H1 (cell line): ENCODE data around the gene BOK. TPM values are rescaled to one million over a fixed set of nuclear protein-coding genes. Genes with fewer than 3 reads are reported as not detected.

Source experiments
- CTCF ChIA-PET: fragments of 300-600 bp; sonication (Branson Sonifier 250); formaldehyde crosslinking; loops from one replicate; lab custom pipeline; 2021; ENCODE audit not compliant: partially characterized antibody; lab: Charles Lee
- POLR2A ChIA-PET: fragments of 300-600 bp; sonication (Branson Sonifier 250); formaldehyde crosslinking; loops from one replicate; lab custom pipeline; 2021; ENCODE audit warnings: inconsistent platforms; ENCODE audit not compliant: partially characterized antibody; lab: Charles Lee
- DNase-seq, 2 experiments: peaks; one replicate each; pipeline versions ENCODE4 v3.0.0 to v3.0.0-alpha.2; 2010 to 2022; ENCODE audit warnings: low spot score in 2 of 2, low read depth in 1 of 2, mixed read lengths in 1 of 2
- FAIRE-seq: peaks from 2 replicates; lab custom pipeline; 2011; peaks lifted over from hg19 to GRCh38; lab: Jason Lieb, UNC
- H2AFZ ChIP-seq: 2 replicates; pipeline ENCODE4 v1.8.1; 2012; ENCODE audit warnings: low read length, inconsistent platforms
- H2AK5ac ChIP-seq: 2 replicates; pipeline ENCODE4 v1.6.1; 2013; ENCODE audit warnings: low read depth, low read length
- H2BK120ac ChIP-seq: replicated peaks from 2 replicates; pipeline ENCODE3; 2013; ENCODE audit warnings: low read depth, low read length, inconsistent platforms
- H2BK12ac ChIP-seq: 2 replicates; pipeline ENCODE4 v1.6.1; 2013; ENCODE audit warnings: low read depth, low read length
- H2BK15ac ChIP-seq: 2 replicates; pipeline ENCODE4 v1.6.1; 2013; ENCODE audit warnings: low read length
- H2BK20ac ChIP-seq: 2 replicates; pipeline ENCODE4 v1.6.1; 2013; ENCODE audit warnings: low read length
- H2BK5ac ChIP-seq: 2 replicates; pipeline ENCODE4 v1.6.1; 2013; ENCODE audit warnings: low read depth, low read length
- H3K14ac ChIP-seq: 2 replicates; pipeline ENCODE4 v1.6.1; 2013; ENCODE audit warnings: inconsistent platforms; ENCODE audit not compliant: insufficient read length
- H3K18ac ChIP-seq: 2 replicates; pipeline ENCODE4 v1.6.1; 2013; ENCODE audit warnings: low read length; ENCODE audit errors: extremely low read depth
- H3K23ac ChIP-seq: 2 replicates; pipeline ENCODE4 v1.6.1; 2013; ENCODE audit warnings: inconsistent platforms; ENCODE audit not compliant: insufficient read length
- H3K23me2 ChIP-seq: 2 replicates; pipeline ENCODE4 v1.6.1; 2013; ENCODE audit warnings: low read depth, low read length
- H3K27ac ChIP-seq: 2 replicates; pipeline ENCODE4 v1.6.1; 2011; ENCODE audit warnings: low read depth, low read length, inconsistent platforms
- H3K27me3 ChIP-seq, 4 experiments: replicated peaks in 1 of 4; 1 replicate in 1 of 4; 2 replicates in 3 of 4; pipeline versions ENCODE4 v1.6.1 to v1.8.1; 2011 to 2013; ENCODE audit warnings: low read length in 3 of 4, mild to moderate bottlenecking in 3 of 4, inconsistent platforms in 2 of 4, mixed read lengths in 2 of 4, moderate library complexity in 1 of 4; ENCODE audit not compliant: control insufficient read depth in 3 of 4, insufficient read depth in 3 of 4; ENCODE audit errors: extremely low read depth in 1 of 4
- H3K36me3 ChIP-seq, 4 experiments: 2 replicates each; pipeline versions ENCODE4 v1.6.1 to v1.8.1; 2011 to 2013; ENCODE audit warnings: mild to moderate bottlenecking in 4 of 4, low read length in 3 of 4, moderate library complexity in 2 of 4, control low read depth in 1 of 4, inconsistent platforms in 1 of 4; ENCODE audit not compliant: insufficient read depth in 4 of 4, control insufficient read depth in 2 of 4
- H3K4ac ChIP-seq: replicated peaks from 2 replicates; pipeline ENCODE3; 2013; ENCODE audit warnings: low read length, low read depth, mixed read lengths, inconsistent platforms; ENCODE audit not compliant: insufficient read length
- H3K4me1 ChIP-seq, 4 experiments: replicated peaks in 1 of 4; 1 replicate in 1 of 4; 2 replicates in 3 of 4; pipeline versions ENCODE4 v1.6.1 to v1.8.1; 2011 to 2013; ENCODE audit warnings: low read length in 3 of 4, inconsistent platforms in 2 of 4, mixed read lengths in 1 of 4; ENCODE audit not compliant: insufficient read depth in 4 of 4, control insufficient read depth in 3 of 4
- H3K4me2 ChIP-seq, 2 experiments: 2 replicates each; pipeline versions ENCODE4 v1.6.1 to v1.8.1; 2011 to 2013; ENCODE audit warnings: low read depth in 2 of 2, low read length in 2 of 2, control low read depth in 1 of 2, inconsistent platforms in 1 of 2, mild to moderate bottlenecking in 1 of 2; ENCODE audit not compliant: insufficient read depth in 1 of 2
- H3K4me3 ChIP-seq, 4 experiments: fragments of 200-600, 300-600 bp in 1 of 4; sonication (generic), shearing (Covaris generic), sonication (Bioruptor Twin) in 1 of 4; 2 replicates each; pipeline versions ENCODE4 v1.5.1 to v1.8.1; 2011 to 2016; ENCODE audit warnings: low read length in 4 of 4, low read depth in 3 of 4, control low read depth in 2 of 4, inconsistent platforms in 2 of 4, mild to moderate bottlenecking in 2 of 4, mixed read lengths in 1 of 4, moderate library complexity in 1 of 4; ENCODE audit not compliant: insufficient read depth in 2 of 4; ENCODE audit errors: extremely low read depth in 1 of 4
- H3K56ac ChIP-seq: replicated peaks from 2 replicates; pipeline ENCODE3; 2013; ENCODE audit warnings: low read depth, mild to moderate bottlenecking, mixed read lengths, low read length, inconsistent platforms; ENCODE audit not compliant: insufficient read length
- H3K79me1 ChIP-seq: 2 replicates; pipeline ENCODE4 v1.6.1; 2013; ENCODE audit warnings: low read depth, low read length, control low read depth
- H3K79me2 ChIP-seq, 2 experiments: 2 replicates each; pipeline versions ENCODE4 v1.6.1 to v1.8.1; 2012 to 2013; ENCODE audit warnings: low read length in 2 of 2, mild to moderate bottlenecking in 2 of 2, inconsistent platforms in 1 of 2; ENCODE audit not compliant: insufficient read depth in 2 of 2, control insufficient read depth in 1 of 2
- H3K9ac ChIP-seq, 4 experiments: replicated peaks in 1 of 4; 1 replicate in 1 of 4; 2 replicates in 3 of 4; pipeline versions ENCODE4 v1.6.1 to v1.8.1; 2011 to 2013; ENCODE audit warnings: low read depth in 3 of 4, low read length in 3 of 4, control low read depth in 2 of 4, mild to moderate bottlenecking in 2 of 4, moderate library complexity in 2 of 4, inconsistent platforms in 1 of 4; ENCODE audit errors: extremely low read depth in 1 of 4
- H3K9me3 ChIP-seq, 2 experiments: 2 replicates each; pipeline versions ENCODE4 v1.6.1 to v1.8.1; 2012 to 2013; ENCODE audit warnings: mild to moderate bottlenecking in 2 of 2, moderate library complexity in 2 of 2, control low read depth in 1 of 2, inconsistent platforms in 1 of 2, low read depth in 1 of 2, low read length in 1 of 2, mixed read lengths in 1 of 2; ENCODE audit not compliant: insufficient read depth in 2 of 2
- H4K20me1 ChIP-seq, 2 experiments: replicated peaks in 1 of 2; 2 replicates each; pipeline versions ENCODE3 to v1.8.1; 2011 to 2013; ENCODE audit warnings: inconsistent platforms in 2 of 2, low read length in 2 of 2, mild to moderate bottlenecking in 1 of 2; ENCODE audit not compliant: insufficient read depth in 2 of 2, control insufficient read depth in 1 of 2
- H4K5ac ChIP-seq: 2 replicates; pipeline ENCODE4 v1.6.1; 2013; ENCODE audit warnings: low read length, low read depth, mixed read lengths, inconsistent platforms; ENCODE audit not compliant: insufficient read length
- H4K8ac ChIP-seq: 2 replicates; pipeline ENCODE4 v1.8.0; 2013; ENCODE audit warnings: mild to moderate bottlenecking, moderate library complexity, low read length, inconsistent platforms; ENCODE audit not compliant: insufficient read depth; ENCODE audit errors: extremely low read depth
- H4K91ac ChIP-seq: replicated peaks from 2 replicates; pipeline ENCODE3; 2013; ENCODE audit warnings: low read length, mixed read lengths, inconsistent platforms; ENCODE audit not compliant: insufficient read length
- CBX8 ChIP-seq: fragments of 300-800, 300-1000 bp; sonication (generic); IDR thresholded peaks from 2 replicates; pipeline ENCODE4 v1.7.1; 2016; ENCODE audit warnings: low read depth, low read length, borderline replicate concordance
- FOSL1 ChIP-seq: IDR thresholded peaks from 2 replicates; pipeline ENCODE4 v1.6.1; 2011; ENCODE audit warnings: mild to moderate bottlenecking, low read depth, low read length, moderate library complexity; ENCODE audit not compliant: insufficient read depth
- JUN ChIP-seq: IDR thresholded peaks from 2 replicates; pipeline ENCODE4 v1.6.1; 2011; ENCODE audit warnings: low read depth, mild to moderate bottlenecking, improper control_type of control experiment, low read length
- POLR2AphosphoS5 ChIP-seq: IDR thresholded peaks from 2 replicates; pipeline ENCODE4 v1.6.1; 2011; ENCODE audit warnings: low read depth, low read length
- POU5F1 ChIP-seq: IDR thresholded peaks from 2 replicates; pipeline ENCODE4 v1.6.1; 2011; ENCODE audit warnings: low read depth, mild to moderate bottlenecking, low read length, moderate library complexity
- RFX5 ChIP-seq: IDR thresholded peaks from 2 replicates; pipeline ENCODE4 v1.6.1; 2011; ENCODE audit warnings: low read depth, low read length, improper control_type of control experiment, borderline replicate concordance
- SP4 ChIP-seq: IDR thresholded peaks from 2 replicates; pipeline ENCODE4 v1.6.1; 2012; ENCODE audit warnings: low read length, inconsistent platforms
- SRF ChIP-seq: IDR thresholded peaks from 2 replicates; pipeline ENCODE4 v1.6.1; 2011; ENCODE audit warnings: mild to moderate bottlenecking, low read depth, low read length, moderate library complexity
- SUZ12 ChIP-seq: fragments of 200-600 bp; sonication (generic); IDR thresholded peaks from 2 replicates; pipeline ENCODE4 v1.6.1; 2012; ENCODE audit warnings: mild to moderate bottlenecking, inconsistent platforms, low read length, moderate library complexity, mixed read lengths
- WGBS, 2 experiments: shearing (Covaris generic) in 1 of 2; methylation state at CpG; one replicate each; pipeline versions ENCODE4 v1.1.6 to v1.1.7; 2013 to 2015; ENCODE audit warnings: low lambda C conversion rate in 2 of 2, mixed read lengths in 2 of 2, inconsistent platforms in 1 of 2, low coverage in 1 of 2, missing lambda C conversion rate in 1 of 2; ENCODE audit not compliant: insufficient replicate concordance in 2 of 2, insufficient coverage in 1 of 2, insufficient read length in 1 of 2; ENCODE audit errors: extremely low coverage in 1 of 2, missing lambda C conversion rate in 1 of 2; 5-methylcytosine and 5-hydroxymethylcytosine counted together
- polyA plus RNA-seq, 7 experiments: library from polyadenylated mRNA; depleted of rRNA in 3 of 7; stranded (reverse) in 5 of 7; unstranded in 2 of 7; fragments of >200 nt in 5 of 7; fragments of 200-250 nt in 2 of 7; gene quantifications; 1 replicate in 5 of 7; 2 replicates in 1 of 7; 4 replicates in 1 of 7; pipeline versions ENCODE4 v1.2.1 to v1.2.3, GENCODE V29; 2011 to 2013; ENCODE audit warnings: missing spikeins in 2 of 7, mixed read lengths in 2 of 7
- total RNA-seq: library from RNA; stranded (reverse); fragmentation: NEBNext Ultra II Directional; extraction: Animal tissue kit (Norgen Biotek cat#: 25700); gene quantifications from 2 replicates; pipeline ENCODE4 v1.2.1, GENCODE V29; 2021

The BOK gene
- total and polyA plus RNA-seq, 2 of the 8 experiments (the other 6 are each of a cell fraction or from before 2014, with no cell fraction given): 33.7 to 37.6 TPM

DNA sequence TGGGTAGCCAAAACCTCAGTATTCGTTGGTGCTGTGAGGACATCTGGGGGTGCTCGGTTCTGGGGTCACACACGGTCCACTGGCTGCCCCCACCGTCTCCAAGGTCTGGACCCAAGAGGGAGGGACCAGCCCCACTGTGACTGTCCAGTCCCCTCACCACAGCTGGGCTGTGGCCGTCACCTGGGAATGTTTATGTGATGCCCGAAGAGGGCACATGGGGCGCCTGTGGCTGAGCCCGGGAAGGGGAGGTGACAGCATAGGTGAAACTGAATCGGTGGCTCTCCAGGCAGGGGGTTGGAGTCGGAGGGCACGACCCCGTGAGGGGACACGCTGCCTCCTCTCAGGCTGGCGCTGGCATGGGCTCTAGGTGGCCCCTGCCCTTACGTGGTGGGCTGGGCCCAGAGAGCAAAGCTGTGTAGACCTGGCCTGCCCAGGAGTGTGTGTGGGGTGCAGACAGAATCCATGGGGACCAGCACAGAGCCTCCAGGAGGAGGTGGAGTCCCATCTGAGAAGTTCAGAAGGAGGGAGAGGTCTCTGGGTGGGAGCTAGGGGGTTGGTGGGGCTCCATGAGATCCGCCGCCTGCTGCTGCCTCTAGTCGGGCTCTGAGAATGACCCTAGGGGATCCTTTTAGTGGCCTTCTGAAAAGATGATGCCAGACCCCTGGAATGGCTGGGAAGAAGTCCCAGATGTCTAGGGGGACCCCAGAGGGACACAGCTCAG is 1.8 kb downstream of the BOK start:
- H3K4me1 ChIP-seq: peaks cover 0 to 10% (median 3%) of the 10 kb centered on the region in 4 experiments; a peak in 4 of 7 replicates
- ChIA-PET CTCF (interaction anchor here (0.8 to 0.9 kb wide), 2 partner anchors 28 to 38 kb away, joined by 3 to 4 read pairs; no protein-coding TSS in a partner anchor), POLR2A (interaction anchor here (0.8 to 3.5 kb wide), 6 partner anchors 10 to 53 kb away, joined by 3 to 22 read pairs (median 4); no protein-coding TSS in a partner anchor)
- no peak overlapping the region for H3K23ac ChIP-seq
- 0 out of 4 replicates have a peak, but pooled peaks cover 0 to 4% of the 10 kb centered on the region in 2 experiments for H3K9me3 ChIP-seq
- no peaks in the 10 kb centered on the region; a peak in 1 of 7 replicates for H3K27me3 ChIP-seq
- no peak overlapping the region for H3K14ac ChIP-seq
- H3K4me2 ChIP-seq: peak overlapping the region in 1 of 2 experiments; percentile 58; a peak in 2 of 4 replicates
- no peak overlapping the region for H2BK20ac ChIP-seq
- H3K9ac ChIP-seq: no peak overlapping the region
- 82% methylated on average over 18 of the region's 18 CpGs; no CpG with 5 or more reads in 1 of the 2 experiments for WGBS, 2 experiments
- H2BK5ac ChIP-seq: no peak overlapping the region
- peak overlapping the region in 1 of 4 experiments; percentile 83; a peak in 4 of 8 replicates for H3K4me3 ChIP-seq
- H3K56ac ChIP-seq: no peak overlapping the region
- peak overlapping the region; percentile 75; the same call in 1 of the 2 replicates for H2AK5ac ChIP-seq
- peaks cover 8% of the 10 kb centered on the region; the same call in 1 of the 2 replicates for H3K23me2 ChIP-seq
- peaks cover 6 to 18% of the 10 kb centered on the region in 2 experiments for H4K20me1 ChIP-seq
- peaks cover 0 to 5% of the 10 kb centered on the region in 2 experiments; a peak in 1 of 4 replicates for H3K79me2 ChIP-seq
- H4K8ac ChIP-seq: peak overlapping the region; percentile 65
- DNase-seq: no peak
- H4K5ac ChIP-seq: no peak overlapping the region
- no peak overlapping the region for H2AFZ ChIP-seq
- no peak overlapping the region for H3K27ac ChIP-seq
- no peak overlapping the region for H2BK12ac ChIP-seq
- H3K4ac ChIP-seq: no peak overlapping the region
- peak overlapping the region; percentile 40 for H4K91ac ChIP-seq
- no peak overlapping the region; the same call in 1 of the 2 replicates for H2BK15ac ChIP-seq
- H3K36me3 ChIP-seq: no peaks in the 10 kb centered on the region
- no peak overlapping the region for H2BK120ac ChIP-seq
- H3K18ac ChIP-seq: no peak overlapping the region
- no peak for FAIRE-seq
- peaks cover 5% of the 10 kb centered on the region for H3K79me1 ChIP-seq
- no peak for TF ChIP-seq SRF
- no peak for TF ChIP-seq SUZ12
- TF ChIP-seq POLR2AphosphoS5: no peak
- TF ChIP-seq JUN: no peak
- no peak for TF ChIP-seq POU5F1
- TF ChIP-seq RFX5: no peak
- TF ChIP-seq FOSL1: no peak
- no peak for TF ChIP-seq CBX8
- no peak for TF ChIP-seq SP4
